HL-60 (cell line): ENCODE measurements around the gene CTXN1.

Experiments
- DNase-seq, 2 experiments: peaks; one replicate each; pipeline ENCODE4 v3.0.0-alpha.2; 2010 to 2020; ENCODE audit warnings: low read depth in 1 of 2, low spot score in 1 of 2
- H3K27ac ChIP-seq: fragments of 250-450 bp; sonication (Bioruptor Pico); replicated peaks from 2 replicates; pipeline ENCODE4 v1.5.1; 2020; ENCODE audit warnings: mild to moderate bottlenecking, moderate library complexity
- H3K27me3 ChIP-seq: fragments of 250-450 bp; sonication (Bioruptor Pico); 2 replicates; pipeline ENCODE4 v1.5.1; 2021; ENCODE audit warnings: mild to moderate bottlenecking, moderate library complexity; ENCODE audit not compliant: insufficient read depth, poor library complexity, severe bottlenecking
- H3K4me3 ChIP-seq: replicated peaks from 2 replicates; pipeline ENCODE4 v1.5.1; 2011; ENCODE audit warnings: mild to moderate bottlenecking, control low read depth, low read length; ENCODE audit not compliant: insufficient read depth
- GABPA ChIP-seq: IDR thresholded peaks from 2 replicates; pipeline ENCODE4 v1.6.1; 2012; ENCODE audit warnings: low read depth
- POLR2AphosphoS5 ChIP-seq: IDR thresholded peaks from 2 replicates; pipeline ENCODE4 v1.6.1; 2012; ENCODE audit warnings: low read depth
- SPI1 ChIP-seq: IDR thresholded peaks from 2 replicates; pipeline ENCODE4 v1.6.1; 2012; ENCODE audit warnings: low read depth, mild to moderate bottlenecking, borderline replicate concordance
- TF ChIP-seq, protein P1 (sequence below): IDR thresholded peaks from 2 replicates; pipeline ENCODE4 v1.6.1; 2012; ENCODE audit warnings: low read depth; ENCODE audit not compliant: insufficient replicate concordance
- TF ChIP-seq, protein P2 (sequence below): IDR thresholded peaks from one replicate; pipeline ENCODE4 v1.5.1; 2011; ENCODE audit warnings: low read length, control low read depth, inconsistent platforms; ENCODE audit not compliant: insufficient read depth

CTXN1 gene

DNA sequence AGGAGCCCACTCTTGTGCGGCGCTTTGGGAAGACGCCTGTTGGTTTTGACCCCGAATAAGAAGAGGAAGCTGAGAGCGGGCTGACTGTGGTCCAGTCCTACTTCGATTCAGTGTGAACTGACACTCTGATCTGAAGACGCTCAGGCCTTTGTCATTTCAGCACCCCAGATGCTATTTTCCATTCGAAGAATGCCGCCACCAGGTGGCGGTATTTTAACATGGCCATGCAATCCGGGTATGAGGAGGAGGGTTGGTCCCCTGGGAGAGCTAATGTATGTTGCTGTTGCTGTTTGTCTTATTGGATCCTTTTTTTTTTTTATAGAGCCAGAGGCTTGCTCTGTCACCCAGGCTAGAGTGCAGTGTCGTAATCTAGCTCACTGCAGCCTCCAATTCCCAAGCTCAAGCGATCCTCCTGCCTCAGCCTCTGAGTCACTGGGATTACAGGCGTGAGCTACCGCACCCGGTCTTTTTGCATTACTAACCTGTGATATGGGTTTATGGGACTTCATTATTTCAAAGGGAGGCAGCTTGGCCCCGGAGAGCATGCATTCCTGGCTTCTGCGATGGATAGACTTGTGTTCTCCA, 18.3 kb upstream of the CTXN1 start:
- peak; percentile 77 to 95 for DNase-seq
- TF ChIP-seq POLR2AphosphoS5 (no peak), GABPA (no peak), SPI1 (no peak)
- TF ChIP-seq, protein P1, sequence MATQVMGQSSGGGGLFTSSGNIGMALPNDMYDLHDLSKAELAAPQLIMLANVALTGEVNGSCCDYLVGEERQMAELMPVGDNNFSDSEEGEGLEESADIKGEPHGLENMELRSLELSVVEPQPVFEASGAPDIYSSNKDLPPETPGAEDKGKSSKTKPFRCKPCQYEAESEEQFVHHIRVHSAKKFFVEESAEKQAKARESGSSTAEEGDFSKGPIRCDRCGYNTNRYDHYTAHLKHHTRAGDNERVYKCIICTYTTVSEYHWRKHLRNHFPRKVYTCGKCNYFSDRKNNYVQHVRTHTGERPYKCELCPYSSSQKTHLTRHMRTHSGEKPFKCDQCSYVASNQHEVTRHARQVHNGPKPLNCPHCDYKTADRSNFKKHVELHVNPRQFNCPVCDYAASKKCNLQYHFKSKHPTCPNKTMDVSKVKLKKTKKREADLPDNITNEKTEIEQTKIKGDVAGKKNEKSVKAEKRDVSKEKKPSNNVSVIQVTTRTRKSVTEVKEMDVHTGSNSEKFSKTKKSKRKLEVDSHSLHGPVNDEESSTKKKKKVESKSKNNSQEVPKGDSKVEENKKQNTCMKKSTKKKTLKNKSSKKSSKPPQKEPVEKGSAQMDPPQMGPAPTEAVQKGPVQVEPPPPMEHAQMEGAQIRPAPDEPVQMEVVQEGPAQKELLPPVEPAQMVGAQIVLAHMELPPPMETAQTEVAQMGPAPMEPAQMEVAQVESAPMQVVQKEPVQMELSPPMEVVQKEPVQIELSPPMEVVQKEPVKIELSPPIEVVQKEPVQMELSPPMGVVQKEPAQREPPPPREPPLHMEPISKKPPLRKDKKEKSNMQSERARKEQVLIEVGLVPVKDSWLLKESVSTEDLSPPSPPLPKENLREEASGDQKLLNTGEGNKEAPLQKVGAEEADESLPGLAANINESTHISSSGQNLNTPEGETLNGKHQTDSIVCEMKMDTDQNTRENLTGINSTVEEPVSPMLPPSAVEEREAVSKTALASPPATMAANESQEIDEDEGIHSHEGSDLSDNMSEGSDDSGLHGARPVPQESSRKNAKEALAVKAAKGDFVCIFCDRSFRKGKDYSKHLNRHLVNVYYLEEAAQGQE = peak; percentile 78
- TF ChIP-seq, protein P2, sequence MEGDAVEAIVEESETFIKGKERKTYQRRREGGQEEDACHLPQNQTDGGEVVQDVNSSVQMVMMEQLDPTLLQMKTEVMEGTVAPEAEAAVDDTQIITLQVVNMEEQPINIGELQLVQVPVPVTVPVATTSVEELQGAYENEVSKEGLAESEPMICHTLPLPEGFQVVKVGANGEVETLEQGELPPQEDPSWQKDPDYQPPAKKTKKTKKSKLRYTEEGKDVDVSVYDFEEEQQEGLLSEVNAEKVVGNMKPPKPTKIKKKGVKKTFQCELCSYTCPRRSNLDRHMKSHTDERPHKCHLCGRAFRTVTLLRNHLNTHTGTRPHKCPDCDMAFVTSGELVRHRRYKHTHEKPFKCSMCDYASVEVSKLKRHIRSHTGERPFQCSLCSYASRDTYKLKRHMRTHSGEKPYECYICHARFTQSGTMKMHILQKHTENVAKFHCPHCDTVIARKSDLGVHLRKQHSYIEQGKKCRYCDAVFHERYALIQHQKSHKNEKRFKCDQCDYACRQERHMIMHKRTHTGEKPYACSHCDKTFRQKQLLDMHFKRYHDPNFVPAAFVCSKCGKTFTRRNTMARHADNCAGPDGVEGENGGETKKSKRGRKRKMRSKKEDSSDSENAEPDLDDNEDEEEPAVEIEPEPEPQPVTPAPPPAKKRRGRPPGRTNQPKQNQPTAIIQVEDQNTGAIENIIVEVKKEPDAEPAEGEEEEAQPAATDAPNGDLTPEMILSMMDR = peak; percentile 87
- Histone ChIP-seq H3K27me3 (no peaks in the 10 kb centered on the region), H3K27ac (peak overlapping the region; percentile 77), H3K4me3 (peak overlapping the region; percentile 53)

DNA sequence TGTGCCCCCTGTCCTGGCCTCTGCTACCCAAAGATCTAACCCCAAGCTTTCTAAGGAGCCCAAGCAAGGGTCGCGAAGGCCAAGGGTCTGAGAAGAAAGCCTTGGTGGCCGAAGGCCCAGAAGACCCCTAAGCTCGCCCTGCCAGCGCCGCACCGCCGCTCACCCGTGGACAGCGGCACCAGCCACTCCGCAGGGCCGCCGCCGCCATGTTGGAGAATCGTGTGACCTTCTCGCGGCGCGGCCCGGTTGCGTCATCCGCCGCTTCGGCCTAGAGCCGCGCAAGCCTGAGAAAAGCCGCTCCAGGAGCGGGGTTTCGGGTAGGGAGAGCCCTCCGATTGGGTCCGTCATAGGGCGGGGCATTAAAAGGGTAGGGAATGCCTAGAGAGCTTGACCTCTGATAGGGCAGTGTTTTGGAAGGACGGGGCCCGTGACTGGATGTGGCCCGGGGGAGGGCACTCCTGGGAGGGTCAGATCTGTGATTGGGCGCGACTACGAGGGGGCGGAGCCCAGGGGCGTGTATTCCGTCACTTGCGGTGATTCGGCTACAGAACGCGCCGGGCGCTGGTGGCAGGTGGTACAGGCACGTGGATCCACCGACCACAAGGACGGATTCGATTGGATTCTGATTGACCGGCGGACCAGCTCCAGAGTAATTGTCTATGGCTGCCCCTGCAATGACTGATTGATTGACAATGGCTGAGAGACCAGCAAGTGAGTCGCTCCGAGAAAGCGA, 17.7 kb upstream of the CTXN1 start, which contains the start of gene TIMM44:
Gene TIMM44 (minus strand): TSS at position 223 of the 733 bp plus-strand sequence. CDS start 15 bp downstream, at position 208.
- DNase-seq = peak; percentile 99 to 100
- TF ChIP-seq GABPA = no peak
- TF ChIP-seq, protein P2 = no peak
- TF ChIP-seq, protein P1 = peak; percentile 68
- peak; percentile 87 for TF ChIP-seq POLR2AphosphoS5
- no peak for TF ChIP-seq SPI1
- H3K27ac ChIP-seq = peak within 1 kb of the TSS; percentile 97
- no peaks in the 10 kb centered on the region for H3K27me3 ChIP-seq
- peak within 1 kb of the TSS; percentile 90 for H3K4me3 ChIP-seq

DNA sequence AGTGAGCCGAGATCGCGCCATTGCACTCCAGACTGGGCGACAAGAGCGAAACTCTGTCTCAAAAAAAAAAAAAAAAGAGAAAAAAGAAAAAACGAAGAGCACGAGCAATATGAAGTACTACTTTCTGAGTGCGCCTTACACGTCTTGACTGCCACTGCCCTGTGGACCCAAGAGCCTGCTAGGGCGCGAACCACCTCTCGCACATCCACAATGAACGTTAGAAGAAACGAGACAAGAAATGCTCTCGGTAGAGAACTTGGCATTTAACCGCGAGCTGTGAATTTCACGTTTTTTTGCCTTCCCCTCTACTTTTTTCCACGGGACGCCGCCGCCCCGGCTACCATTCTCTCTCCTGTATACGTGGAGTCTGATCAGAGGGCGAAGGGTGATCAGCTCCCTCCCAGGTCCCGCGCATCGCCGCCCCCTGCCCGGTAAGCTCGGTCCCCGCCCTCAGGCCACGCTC, 17.1 kb upstream of the CTXN1 start:
- no peak for TF ChIP-seq SPI1
- TF ChIP-seq, protein P1 = no peak
- TF ChIP-seq POLR2AphosphoS5 = no peak
- no peak for TF ChIP-seq GABPA
- TF ChIP-seq, protein P2 = no peak
- no peak for DNase-seq
- no peaks in the 10 kb centered on the region for H3K27me3 ChIP-seq
- peak overlapping the region; percentile 97 for H3K27ac ChIP-seq
- H3K4me3 ChIP-seq = peak overlapping the region; percentile 90
